ENCODE data around the gene GPR153. TPM values are rescaled to one million over a fixed set of nuclear protein-coding genes. Genes with fewer than 3 reads are reported as not detected.
A peak's percentile ranks its signal among the peaks of the same experiment; 100 is the strongest.

GPR153 gene
- total and polyA plus RNA-seq, 7 donors: 0.49 to 3.5 (median 2.2) TPM

- WGBS, 3 donors: 86 to 97% (median 95%) methylated on average over 15 of the region's 15 CpGs
- H3K36me3 ChIP-seq (ENCODE audit: insufficient read depth in 1 of 2, low read depth in 1 of 2): no peaks in the 10 kb centered on the region
- TF ChIP-seq CTCF (IDR thresholded peaks at IDR 0.05): no peak
- DNase-seq (no peak), ATAC-seq (peak in 1 of 4 donors; percentile 42)
- no peak overlapping the region for H3K4me3 ChIP-seq
- intact Hi-C loops (cut with DNase I): no loop called here
- no peaks in the 10 kb centered on the region for H3K9me3 ChIP-seq
- H3K4me1 ChIP-seq: no peaks in the 10 kb centered on the region
- no peaks in the 10 kb centered on the region for H3K27me3 ChIP-seq (ENCODE audit: insufficient read depth in 3 of 3, low read length in 2 of 3)
- no peak overlapping the region for H3K27ac ChIP-seq
These were observed 46.2 kb upstream of the GPR153 start for GRCh38 chr1:6307099-6307498.

- no peak overlapping the region for H3K4me3 ChIP-seq
- intact Hi-C loops (cut with DNase I): loop anchor here in 1 of 2 donors (5.0 kb wide), 1 partner anchor 36 kb away; no protein-coding TSS in a partner anchor
- no peak overlapping the region for H3K27ac ChIP-seq
- no peak for ATAC-seq
- no peaks in the 10 kb centered on the region for H3K4me1 ChIP-seq
- no peak for TF ChIP-seq CTCF (IDR thresholded peaks at IDR 0.05)
- WGBS, 3 donors: 90 to 91% (median 91%) methylated on average over 15 of the region's 15 CpGs
- H3K9me3 ChIP-seq: no peaks in the 10 kb centered on the region
- no peak for DNase-seq
- no peaks in the 10 kb centered on the region for H3K36me3 ChIP-seq (ENCODE audit: insufficient read depth in 1 of 2, low read depth in 1 of 2)
- no peaks in the 10 kb centered on the region for H3K27me3 ChIP-seq (ENCODE audit: insufficient read depth in 3 of 3, low read length in 2 of 3)
These were observed 42.6 kb upstream of the GPR153 start for GRCh38 chr1:6303397-6304012.

GRCh38 chr1:6302568-6302967 lies 41.7 kb upstream of the GPR153 start:
- no peaks in the 10 kb centered on the region for H3K4me1 ChIP-seq
- TF ChIP-seq CTCF (IDR thresholded peaks at IDR 0.05): no peak
- DNase-seq (no peak), ATAC-seq (no peak)
- H3K4me3 ChIP-seq: no peak overlapping the region
- intact Hi-C loops (cut with DNase I): loop anchor here in 1 of 2 donors (5.0 kb wide), 1 partner anchor 35 kb away; no protein-coding TSS in a partner anchor
- H3K27ac ChIP-seq: no peak overlapping the region
- 50 to 56% (median 56%) methylated on average over 7 of the region's 7 CpGs for WGBS, 3 donors
- H3K9me3 ChIP-seq: no peaks in the 10 kb centered on the region
- H3K27me3 ChIP-seq (ENCODE audit: insufficient read depth in 3 of 3, low read length in 2 of 3): no peaks in the 10 kb centered on the region
- no peaks in the 10 kb centered on the region for H3K36me3 ChIP-seq (ENCODE audit: insufficient read depth in 1 of 2, low read depth in 1 of 2)

GRCh38 chr1:6301526-6301925 lies 40.6 kb upstream of the GPR153 start:
- no peaks in the 10 kb centered on the region for H3K36me3 ChIP-seq (ENCODE audit: insufficient read depth in 1 of 2, low read depth in 1 of 2)
- 90 to 93% (median 90%) methylated on average over 8 of the region's 8 CpGs for WGBS, 3 donors
- H3K27ac ChIP-seq: no peak overlapping the region
- DNase-seq: no peak
- H3K4me3 ChIP-seq: no peak overlapping the region
- no peak for TF ChIP-seq CTCF (IDR thresholded peaks at IDR 0.05)
- intact Hi-C loops (cut with DNase I): loop anchor here in 1 of 2 donors (5.0 kb wide), 1 partner anchor 34 kb away; no protein-coding TSS in a partner anchor
- H3K9me3 ChIP-seq: no peaks in the 10 kb centered on the region
- H3K4me1 ChIP-seq: no peaks in the 10 kb centered on the region
- H3K27me3 ChIP-seq (ENCODE audit: insufficient read depth in 3 of 3, low read length in 2 of 3): no peaks in the 10 kb centered on the region
- ATAC-seq: no peak

All from psoas muscle (tissue), 8 donors.